Neutrophil (primary cell): ENCODE results near the gene DPP3.
"Not testable (repeated sequence)": the region's sequence is repeated elsewhere in the genome, so short reads cannot be mapped to it uniquely, and the experiment has no call there.

Experiments
- H3K27ac ChIP-seq: fragments of 200-600 bp; sonication (generic); 2 replicates; pipeline ENCODE4 v1.5.1; 2016; ENCODE audit warnings: mild to moderate bottlenecking, moderate library complexity
- H3K27me3 ChIP-seq: fragments of 200-600 bp; sonication (generic); 2 replicates; pipeline ENCODE4 v1.6.0; 2016; ENCODE audit warnings: mild to moderate bottlenecking
- H3K36me3 ChIP-seq: fragments of 200-600 bp; sonication (generic); 2 replicates; pipeline ENCODE4 v1.5.1; 2017
- H3K4me1 ChIP-seq, 2 experiments: fragments of 200-600 bp in 1 of 2; sonication (generic) in 1 of 2; 1 replicate in 1 of 2; 2 replicates in 1 of 2; pipeline versions ENCODE4 v1.5.1 to v1.6.1; 2013 to 2016; ENCODE audit warnings: low read depth in 1 of 2, low read length in 1 of 2, mild to moderate bottlenecking in 1 of 2, moderate library complexity in 1 of 2; ENCODE audit not compliant: control insufficient read depth in 1 of 2, insufficient read depth in 1 of 2
- H3K4me3 ChIP-seq, 2 experiments: fragments of 200-600 bp in 1 of 2; sonication (generic) in 1 of 2; 1 replicate in 1 of 2; 2 replicates in 1 of 2; pipeline ENCODE4 v1.5.1; 2013 to 2016; ENCODE audit warnings: low read depth in 1 of 2, low read length in 1 of 2, mild to moderate bottlenecking in 1 of 2, moderate library complexity in 1 of 2
- H3K9me3 ChIP-seq: fragments of 200-600 bp; sonication (generic); 2 replicates; pipeline ENCODE4 v1.5.1; 2016
- TF ChIP-seq, protein P1 (sequence below): fragments of 200-600 bp; sonication (generic); IDR thresholded peaks from 2 replicates; pipeline ENCODE4 v1.5.1; 2016; ENCODE audit warnings: antibody characterized with exemption

The DPP3 gene, protein sequence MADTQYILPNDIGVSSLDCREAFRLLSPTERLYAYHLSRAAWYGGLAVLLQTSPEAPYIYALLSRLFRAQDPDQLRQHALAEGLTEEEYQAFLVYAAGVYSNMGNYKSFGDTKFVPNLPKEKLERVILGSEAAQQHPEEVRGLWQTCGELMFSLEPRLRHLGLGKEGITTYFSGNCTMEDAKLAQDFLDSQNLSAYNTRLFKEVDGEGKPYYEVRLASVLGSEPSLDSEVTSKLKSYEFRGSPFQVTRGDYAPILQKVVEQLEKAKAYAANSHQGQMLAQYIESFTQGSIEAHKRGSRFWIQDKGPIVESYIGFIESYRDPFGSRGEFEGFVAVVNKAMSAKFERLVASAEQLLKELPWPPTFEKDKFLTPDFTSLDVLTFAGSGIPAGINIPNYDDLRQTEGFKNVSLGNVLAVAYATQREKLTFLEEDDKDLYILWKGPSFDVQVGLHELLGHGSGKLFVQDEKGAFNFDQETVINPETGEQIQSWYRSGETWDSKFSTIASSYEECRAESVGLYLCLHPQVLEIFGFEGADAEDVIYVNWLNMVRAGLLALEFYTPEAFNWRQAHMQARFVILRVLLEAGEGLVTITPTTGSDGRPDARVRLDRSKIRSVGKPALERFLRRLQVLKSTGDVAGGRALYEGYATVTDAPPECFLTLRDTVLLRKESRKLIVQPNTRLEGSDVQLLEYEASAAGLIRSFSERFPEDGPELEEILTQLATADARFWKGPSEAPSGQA

DNA sequence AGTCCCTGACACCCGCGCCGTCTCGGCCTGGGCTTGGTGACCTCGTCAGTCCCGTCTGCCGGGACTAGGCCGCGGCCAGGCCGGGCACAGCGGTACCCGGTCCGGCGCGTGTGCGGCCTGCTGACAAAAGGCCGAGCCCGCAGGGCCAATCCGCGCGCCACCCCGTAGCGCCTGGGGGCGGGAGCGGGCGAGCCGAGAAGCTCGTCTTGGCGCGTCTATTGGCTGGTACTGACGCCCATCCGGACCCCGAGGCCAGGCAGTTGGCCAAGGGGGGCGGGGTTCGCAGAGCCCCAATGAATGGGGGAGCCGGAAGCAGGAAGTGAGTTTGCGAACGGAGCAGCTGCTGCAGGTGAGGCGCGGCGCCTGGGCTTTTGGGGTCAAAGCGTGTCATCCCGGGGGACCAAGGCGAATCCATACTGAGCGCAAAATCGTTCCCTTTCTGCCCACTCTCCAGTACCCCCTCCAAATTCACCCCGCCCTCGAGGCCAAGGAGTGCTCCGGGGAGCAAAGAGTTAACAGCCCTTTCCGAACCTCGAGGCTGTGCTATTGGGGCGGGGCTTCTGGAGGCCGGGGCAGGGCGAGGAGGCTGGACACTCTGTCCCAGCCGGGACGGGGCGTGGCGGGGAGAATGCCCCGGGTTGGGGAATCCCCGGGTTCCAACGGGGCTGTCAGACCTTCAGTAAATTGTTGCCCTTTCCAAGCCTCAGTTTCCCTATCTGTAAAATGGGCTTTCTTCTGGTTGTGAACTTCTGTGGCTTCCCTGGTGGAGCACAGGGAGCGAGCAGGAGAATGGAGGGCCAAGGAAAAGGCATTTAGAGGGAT lies at the start of gene DPP3:
Gene DPP3, plus strand, starts transcription at position 318 of the 822 bp plus-strand sequence. CDS start 1,767 bp downstream, outside the sequence.
- H3K9me3 ChIP-seq = no peaks in the 10 kb centered on the region
- peaks cover 19 to 20% of the 10 kb centered on the region in 2 experiments for H3K4me1 ChIP-seq
- H3K4me3 ChIP-seq = peak within 1 kb of the TSS; percentile 80 to 81
- TF ChIP-seq, protein P1, sequence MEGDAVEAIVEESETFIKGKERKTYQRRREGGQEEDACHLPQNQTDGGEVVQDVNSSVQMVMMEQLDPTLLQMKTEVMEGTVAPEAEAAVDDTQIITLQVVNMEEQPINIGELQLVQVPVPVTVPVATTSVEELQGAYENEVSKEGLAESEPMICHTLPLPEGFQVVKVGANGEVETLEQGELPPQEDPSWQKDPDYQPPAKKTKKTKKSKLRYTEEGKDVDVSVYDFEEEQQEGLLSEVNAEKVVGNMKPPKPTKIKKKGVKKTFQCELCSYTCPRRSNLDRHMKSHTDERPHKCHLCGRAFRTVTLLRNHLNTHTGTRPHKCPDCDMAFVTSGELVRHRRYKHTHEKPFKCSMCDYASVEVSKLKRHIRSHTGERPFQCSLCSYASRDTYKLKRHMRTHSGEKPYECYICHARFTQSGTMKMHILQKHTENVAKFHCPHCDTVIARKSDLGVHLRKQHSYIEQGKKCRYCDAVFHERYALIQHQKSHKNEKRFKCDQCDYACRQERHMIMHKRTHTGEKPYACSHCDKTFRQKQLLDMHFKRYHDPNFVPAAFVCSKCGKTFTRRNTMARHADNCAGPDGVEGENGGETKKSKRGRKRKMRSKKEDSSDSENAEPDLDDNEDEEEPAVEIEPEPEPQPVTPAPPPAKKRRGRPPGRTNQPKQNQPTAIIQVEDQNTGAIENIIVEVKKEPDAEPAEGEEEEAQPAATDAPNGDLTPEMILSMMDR = peak; percentile 28
- H3K36me3 ChIP-seq = peaks cover 20% of the 10 kb centered on the region
- H3K27ac ChIP-seq = peak within 1 kb of the TSS; percentile 78
- no peaks in the 10 kb centered on the region for H3K27me3 ChIP-seq

DNA sequence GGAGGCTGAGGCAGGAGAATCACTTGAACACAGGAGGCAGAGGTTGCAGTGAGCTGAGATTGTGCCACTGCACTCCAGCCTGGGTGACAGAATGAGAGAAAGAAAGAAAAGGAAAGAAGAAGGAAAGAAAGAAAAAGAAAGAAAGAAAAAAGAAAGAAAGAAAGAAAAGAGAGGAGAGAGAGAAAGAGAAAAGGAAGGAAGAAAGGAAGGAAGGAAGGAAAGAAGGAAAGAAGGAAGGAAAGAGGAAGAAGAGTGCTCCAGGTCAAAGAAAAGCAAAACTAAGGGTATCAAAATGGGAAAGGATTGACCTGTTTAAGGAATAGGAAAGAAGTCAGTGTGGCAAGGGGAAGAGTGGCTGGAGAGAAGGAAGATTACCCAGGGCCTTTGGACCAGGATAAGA lies 48.9 kb upstream of the DPP3 start:
- Histone ChIP-seq H3K4me1 (peaks cover 14 to 21% of the 10 kb centered on the region in 2 experiments), H3K27me3 (peaks cover 11% of the 10 kb centered on the region)
- not testable (repeated sequence) for H3K27ac ChIP-seq, H3K4me3 ChIP-seq, H3K36me3 ChIP-seq, H3K9me3 ChIP-seq

DNA sequence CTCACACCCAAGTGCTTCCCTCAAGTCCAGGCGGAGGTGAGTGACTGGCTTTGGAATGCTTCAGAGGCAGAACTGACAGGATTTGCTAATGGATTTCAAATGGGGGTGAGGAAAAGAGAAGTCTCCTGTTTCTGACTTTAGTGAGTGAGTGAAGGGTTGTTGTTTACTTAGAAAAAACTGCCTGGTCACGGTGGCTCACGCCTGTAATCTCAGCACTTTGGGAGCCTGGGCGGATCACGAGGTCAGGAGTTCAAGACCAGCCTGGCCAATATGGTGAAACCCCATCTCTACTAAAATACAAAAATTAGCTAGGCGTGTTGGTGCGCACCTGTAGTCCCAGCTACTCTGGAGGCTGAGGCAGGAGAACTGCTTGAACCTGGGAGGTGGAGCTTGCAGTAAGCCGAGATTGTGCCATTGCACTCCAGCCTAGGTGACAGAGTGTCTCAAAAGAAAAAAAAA lies 48.3 kb upstream of the DPP3 start:
- not testable (repeated sequence) for H3K36me3 ChIP-seq, H3K9me3 ChIP-seq, H3K4me3 ChIP-seq, H3K27ac ChIP-seq, H3K27me3 ChIP-seq
- H3K4me1 ChIP-seq = peaks cover 14 to 21% of the 10 kb centered on the region in 2 experiments

DNA sequence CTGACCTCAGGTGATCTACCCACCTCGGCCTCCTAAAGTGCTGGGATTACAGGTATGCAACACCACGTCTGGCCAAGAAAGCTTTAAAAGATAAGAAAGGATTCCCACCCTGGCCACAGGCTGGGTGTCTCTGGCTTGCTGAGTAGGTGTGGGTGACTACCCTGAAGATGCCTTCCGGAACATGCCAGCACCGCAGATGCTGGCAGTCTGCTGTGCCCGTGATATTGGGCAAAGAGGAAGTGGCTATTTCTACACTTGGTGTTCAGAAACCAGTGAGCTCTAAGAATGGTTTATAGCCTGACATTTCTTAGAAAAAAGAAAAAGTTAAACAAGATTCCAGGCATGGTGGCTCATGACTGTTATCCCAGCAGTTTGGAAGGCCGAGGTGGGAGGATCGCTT lies 47.6 kb upstream of the DPP3 start:
- H3K27ac ChIP-seq = peak overlapping the region; percentile 68
- no peaks in the 10 kb centered on the region for H3K9me3 ChIP-seq
- H3K27me3 ChIP-seq = no peaks in the 10 kb centered on the region
- H3K4me1 ChIP-seq = peaks cover 14 to 21% of the 10 kb centered on the region in 2 experiments
- peaks cover 7% of the 10 kb centered on the region for H3K36me3 ChIP-seq
- H3K4me3 ChIP-seq = no peak overlapping the region
- TF ChIP-seq, protein P1 = no peak

DNA sequence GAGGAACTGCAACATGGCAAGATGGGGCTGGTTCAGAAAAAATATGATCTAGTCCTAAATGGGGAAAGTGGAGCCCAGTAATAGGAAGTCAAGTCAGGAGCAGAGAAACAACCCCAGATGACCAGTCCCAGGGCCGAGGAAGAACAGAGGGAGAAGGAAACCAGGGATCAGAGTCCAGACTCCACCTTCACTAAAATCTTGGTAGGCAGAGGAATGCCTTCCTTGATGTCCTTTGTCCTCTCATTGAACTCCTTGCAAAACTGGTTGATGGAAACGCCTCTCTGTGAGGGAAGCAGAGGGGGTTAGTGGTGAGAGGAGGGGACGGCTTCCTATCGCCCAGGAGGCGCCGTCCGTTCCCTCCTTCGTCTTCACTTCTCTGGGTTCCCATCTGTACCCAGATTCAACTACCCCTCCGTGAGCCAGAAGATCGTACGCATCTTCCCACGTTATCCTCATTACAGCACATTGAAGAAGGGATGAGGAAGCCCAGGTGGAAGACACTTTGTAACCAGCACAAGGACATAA lies 42.2 kb upstream of the DPP3 start:
- Histone ChIP-seq H3K27me3 (no peaks in the 10 kb centered on the region), H3K4me3 (peak overlapping the region; percentile 84 to 93), H3K36me3 (peaks cover 7% of the 10 kb centered on the region), H3K27ac (peak overlapping the region; percentile 89), H3K9me3 (no peaks in the 10 kb centered on the region), H3K4me1 (peaks cover 16 to 18% of the 10 kb centered on the region in 2 experiments)
- TF ChIP-seq, protein P1 = no peak
